Endothelial cell of umbilical vein (primary cell): ENCODE measurements around the gene HSPBAP1. TPM values are rescaled to one million over a fixed set of nuclear protein-coding genes. Genes with fewer than 3 reads are reported as not detected.

ENCODE experiments used
- BruUV-seq: library from RNA; stranded (reverse); fragments of 400-500 nt; replicated peaks from 2 replicates; lab custom pipeline; 2021; lab: Mats Ljungman, UMichigan
- CTCF ChIA-PET: fragments of 300-600, 350-600 bp; sonication (Branson Sonifier 250); formaldehyde crosslinking; loops from one replicate; lab custom pipeline; 2021; ENCODE audit warnings: antibody characterized with exemption, inconsistent platforms; lab: Charles Lee
- POLR2A ChIA-PET: fragments of 300-600, 350-600 bp; sonication (Branson Sonifier 250); formaldehyde crosslinking; loops from one replicate; lab custom pipeline; 2021; ENCODE audit warnings: antibody characterized with exemption, inconsistent platforms; lab: Charles Lee
- DNase-seq: peaks from one replicate; pipeline ENCODE4 v3.0.0-alpha.2; 2011; ENCODE audit warnings: low read depth, low spot score
- FAIRE-seq: peaks from 2 replicates; lab custom pipeline; 2011; peaks lifted over from hg19 to GRCh38; lab: Jason Lieb, UNC
- H2AFZ ChIP-seq: 2 replicates; pipeline ENCODE4 v1.6.0; 2012; ENCODE audit warnings: low read depth, low read length, control low read depth, inconsistent platforms
- H3K27ac ChIP-seq: 2 replicates; pipeline ENCODE4 v1.5.1; 2011; ENCODE audit warnings: low read depth, mild to moderate bottlenecking, control low read depth, low read length, moderate library complexity; ENCODE audit not compliant: insufficient read depth
- H3K27me3 ChIP-seq, 2 experiments: 2 replicates each; pipeline versions ENCODE4 v1.6.0 to v1.6.1; 2011; ENCODE audit warnings: low read length in 2 of 2, mixed read lengths in 1 of 2; ENCODE audit not compliant: control insufficient read depth in 2 of 2, insufficient read depth in 2 of 2
- H3K36me3 ChIP-seq, 2 experiments: 2 replicates in 1 of 2; 3 replicates in 1 of 2; pipeline ENCODE4 v1.5.1; 2011; ENCODE audit warnings: low read length in 2 of 2, mild to moderate bottlenecking in 1 of 2, moderate library complexity in 1 of 2; ENCODE audit not compliant: control insufficient read depth in 2 of 2, insufficient read depth in 2 of 2; ENCODE audit errors: extremely low read depth in 1 of 2
- H3K4me1 ChIP-seq: 3 replicates; pipeline ENCODE4 v1.5.1; 2011; ENCODE audit warnings: mild to moderate bottlenecking, low read length; ENCODE audit not compliant: control insufficient read depth, insufficient read depth; ENCODE audit errors: extremely low read depth
- H3K4me2 ChIP-seq: 2 replicates; pipeline ENCODE4 v1.6.1; 2011; ENCODE audit warnings: low read length, control low read depth, mixed read lengths; ENCODE audit not compliant: insufficient read depth
- H3K4me3 ChIP-seq, 3 experiments: fragments of 200-600 bp in 1 of 3; sonication (generic), shearing (Covaris generic) in 1 of 3; replicated peaks in 1 of 3; 2 replicates each; pipeline ENCODE4 v1.5.1; 2011 to 2016; ENCODE audit warnings: control low read depth in 3 of 3, low read length in 3 of 3, mild to moderate bottlenecking in 2 of 3, inconsistent platforms in 1 of 3, low read depth in 1 of 3, moderate library complexity in 1 of 3; ENCODE audit not compliant: insufficient read depth in 1 of 3
- H3K79me2 ChIP-seq: 2 replicates; pipeline ENCODE4 v1.6.0; 2012; ENCODE audit warnings: low read length, inconsistent platforms; ENCODE audit not compliant: control insufficient read depth, insufficient read depth
- H3K9ac ChIP-seq: replicated peaks from 2 replicates; pipeline ENCODE3; 2011; ENCODE audit warnings: low read length, control low read depth; ENCODE audit not compliant: insufficient read depth; ENCODE audit errors: extremely low read depth
- H3K9me1 ChIP-seq: replicated peaks from 3 replicates; pipeline ENCODE4 v1.6.0; 2011; ENCODE audit warnings: mild to moderate bottlenecking, low read length; ENCODE audit not compliant: control insufficient read depth, insufficient read depth; ENCODE audit errors: extremely low read depth
- H3K9me3 ChIP-seq: replicated peaks from 2 replicates; pipeline ENCODE4 v1.5.1; 2012; ENCODE audit warnings: low read length, inconsistent platforms; ENCODE audit not compliant: control insufficient read depth, insufficient read depth
- H4K20me1 ChIP-seq: replicated peaks from 2 replicates; pipeline ENCODE3; 2011; ENCODE audit warnings: mild to moderate bottlenecking, low read length; ENCODE audit not compliant: control insufficient read depth, insufficient read depth; ENCODE audit errors: extremely low read depth
- EZH2 ChIP-seq: IDR thresholded peaks from 2 replicates; pipeline ENCODE4 v1.6.1; 2012; ENCODE audit warnings: borderline replicate concordance, low read depth, mild to moderate bottlenecking, moderate library complexity, low read length, inconsistent platforms; ENCODE audit not compliant: severe bottlenecking
- FOS ChIP-seq: IDR thresholded peaks from 2 replicates; pipeline ENCODE4 v1.6.1; 2011; ENCODE audit warnings: mild to moderate bottlenecking, low read length, moderate library complexity, borderline replicate concordance; ENCODE audit not compliant: insufficient read depth
- GATA2 ChIP-seq: IDR thresholded peaks from 2 replicates; pipeline ENCODE4 v1.7.0; 2011; ENCODE audit warnings: low read depth, mild to moderate bottlenecking, moderate library complexity, mixed read lengths, low read length; ENCODE audit not compliant: insufficient read length, insufficient read depth
- JUN ChIP-seq: IDR thresholded peaks from 2 replicates; pipeline ENCODE4 v1.6.1; 2011; ENCODE audit warnings: borderline replicate concordance, low read depth; ENCODE audit not compliant: insufficient read length, insufficient read depth
- POLR2A ChIP-seq: IDR thresholded peaks from 2 replicates; pipeline ENCODE4 v1.6.1; 2012; ENCODE audit warnings: low read depth, mild to moderate bottlenecking, control low read depth, low read length
- POLR2AphosphoS5 ChIP-seq: IDR thresholded peaks from 2 replicates; pipeline ENCODE4 v1.6.1; 2012; ENCODE audit warnings: low read depth, mild to moderate bottlenecking, control low read depth, low read length, moderate library complexity; ENCODE audit not compliant: insufficient read depth
- dilution Hi-C: fragments of 300-500 bp; cut with MboI; formaldehyde crosslinking; loops from one replicate; pipeline ENCODE4 v1.15.0; 2019; ENCODE audit warnings: low sequenced_read_pairs; ENCODE audit not compliant: extremely low pct_ligation_motif_present
- intact Hi-C: fragments of 100-400 bp; cut with micrococcal nuclease; formaldehyde crosslinking; loops from one replicate; pipeline ENCODE4 v1.10.0; 2022
- polyA plus RNA-seq, 4 experiments: library from polyadenylated mRNA; depleted of rRNA in 3 of 4; stranded (reverse) in 3 of 4; unstranded in 1 of 4; fragments of >200 nt; gene quantifications; 2 replicates each; pipeline versions ENCODE4 v1.2.1 to v1.2.3, GENCODE V29; 2011 to 2012; ENCODE audit warnings: missing spikeins in 1 of 4
- total RNA-seq: library from RNA; stranded (reverse); gene quantifications from 2 replicates; pipeline ENCODE4 v1.2.3, GENCODE V29; 2021
- TF ChIP-seq, protein P1 (sequence below): IDR thresholded peaks from 2 replicates; pipeline ENCODE4 v1.6.1; 2011; ENCODE audit not compliant: insufficient read depth, insufficient read length
- TF ChIP-seq, protein P2 (sequence below), 2 donors: IDR thresholded peaks; 1 replicate in 1 of 2; 2 replicates in 1 of 2; pipeline ENCODE4 v1.5.1; 2011; ENCODE audit warnings: low read length in 2 of 2, mild to moderate bottlenecking in 2 of 2, moderate library complexity in 2 of 2, control low read depth in 1 of 2, inconsistent platforms in 1 of 2, low read depth in 1 of 2; ENCODE audit not compliant: insufficient read depth in 1 of 2; ENCODE audit errors: extremely low read depth in 1 of 2

The HSPBAP1 gene
- total and polyA plus RNA-seq, 2 donors (not counting 3 experiments of a cell fraction or from before 2014, with no cell fraction given) = 5.3 to 10.6 TPM

DNA sequence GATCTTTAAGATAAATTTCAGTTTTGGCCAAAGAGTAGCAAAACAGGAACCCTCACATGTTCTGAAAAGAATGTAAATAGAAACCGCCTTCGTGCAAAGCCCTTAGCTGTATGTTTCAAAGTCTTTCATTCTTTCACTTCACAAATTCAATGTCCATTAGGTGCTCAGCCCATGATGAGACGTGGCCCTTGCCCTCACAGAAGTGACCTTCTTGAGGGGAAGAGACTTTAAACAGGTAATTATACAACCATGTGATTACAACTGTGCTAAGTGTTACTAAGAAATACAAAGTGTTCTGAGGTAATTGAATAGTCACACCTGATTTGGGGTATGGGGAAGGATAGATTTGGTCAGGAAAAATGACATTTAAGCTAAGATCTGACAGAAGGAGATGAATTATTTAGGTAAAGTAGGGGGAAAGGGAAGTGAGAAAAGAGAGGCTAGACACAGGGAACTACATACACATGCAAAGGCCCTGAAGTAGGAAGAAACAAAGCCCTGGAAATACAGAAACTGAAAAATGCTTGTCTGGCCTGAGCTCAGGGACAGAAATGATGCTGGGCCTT, 19.6 kb downstream of the HSPBAP1 start:
- dilution Hi-C loops = no loop called here
- FAIRE-seq = no peak
- no peak overlapping the region for H3K4me3 ChIP-seq
- H3K36me3 ChIP-seq = no peaks in the 10 kb centered on the region
- no peaks in the 10 kb centered on the region for H3K9me3 ChIP-seq
- no peaks in the 10 kb centered on the region for H3K27me3 ChIP-seq
- H4K20me1 ChIP-seq = no peaks in the 10 kb centered on the region
- peaks cover 10% of the 10 kb centered on the region for H3K4me1 ChIP-seq
- no peak overlapping the region for H3K9ac ChIP-seq
- no peaks in the 10 kb centered on the region for H3K9me1 ChIP-seq
- intact Hi-C loops = no loop called here
- POLR2A ChIA-PET = no interaction called here
- no TSS peak for BruUV-seq
- CTCF ChIA-PET = interaction anchor here (1.2 to 2.3 kb wide), 2 partner anchors 11 to 19 kb away, joined by 3 to 7 read pairs; no protein-coding TSS in a partner anchor
- no peak overlapping the region for H2AFZ ChIP-seq
- no peak for DNase-seq
- H3K4me2 ChIP-seq = no peak overlapping the region
- no peak overlapping the region for H3K27ac ChIP-seq
- H3K79me2 ChIP-seq = no peaks in the 10 kb centered on the region
- no peak for TF ChIP-seq POLR2AphosphoS5

DNA sequence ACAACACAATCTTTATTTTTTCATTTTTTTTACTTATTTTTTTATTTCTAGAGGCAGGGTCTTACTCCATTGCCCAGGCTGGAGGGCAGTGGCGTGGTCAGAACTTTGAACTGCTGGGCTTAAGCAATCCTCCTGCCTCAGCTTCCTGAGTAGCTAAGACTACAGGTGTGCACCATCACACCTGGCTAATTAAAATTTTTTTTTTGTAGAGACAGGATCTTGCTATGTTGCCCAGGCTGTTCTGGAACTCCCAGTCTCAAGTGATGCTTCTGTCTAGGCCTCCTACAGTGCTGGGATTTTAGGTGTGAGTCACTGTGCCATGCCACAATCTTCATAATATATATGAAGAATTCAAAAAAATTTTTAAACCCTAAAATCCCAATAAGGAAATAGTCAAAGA, 20.8 kb downstream of the HSPBAP1 start:
- H2AFZ ChIP-seq = no peak overlapping the region
- H3K27ac ChIP-seq = no peak overlapping the region
- H3K9me3 ChIP-seq = no peaks in the 10 kb centered on the region
- no peak for DNase-seq
- no peaks in the 10 kb centered on the region for H4K20me1 ChIP-seq
- no peak overlapping the region for H3K9ac ChIP-seq
- H3K9me1 ChIP-seq = no peaks in the 10 kb centered on the region
- no peaks in the 10 kb centered on the region for H3K36me3 ChIP-seq
- FAIRE-seq = no peak
- POLR2A ChIA-PET = no interaction called here
- peaks cover 10% of the 10 kb centered on the region for H3K4me1 ChIP-seq
- dilution Hi-C loops (no loop called here), intact Hi-C loops (no loop called here)
- CTCF ChIA-PET = interaction anchor here (1.4 to 2.4 kb wide), 2 partner anchors 16 to 18 kb away, joined by 4 to 9 read pairs; no protein-coding TSS in a partner anchor
- H3K79me2 ChIP-seq = no peaks in the 10 kb centered on the region
- TF ChIP-seq, protein P1, sequence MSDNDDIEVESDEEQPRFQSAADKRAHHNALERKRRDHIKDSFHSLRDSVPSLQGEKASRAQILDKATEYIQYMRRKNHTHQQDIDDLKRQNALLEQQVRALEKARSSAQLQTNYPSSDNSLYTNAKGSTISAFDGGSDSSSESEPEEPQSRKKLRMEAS = no peak
- TF ChIP-seq POLR2A (no peak), JUN (no peak), EZH2 (no peak), POLR2AphosphoS5 (no peak), FOS (no peak), GATA2 (no peak)
- TF ChIP-seq, protein P2, sequence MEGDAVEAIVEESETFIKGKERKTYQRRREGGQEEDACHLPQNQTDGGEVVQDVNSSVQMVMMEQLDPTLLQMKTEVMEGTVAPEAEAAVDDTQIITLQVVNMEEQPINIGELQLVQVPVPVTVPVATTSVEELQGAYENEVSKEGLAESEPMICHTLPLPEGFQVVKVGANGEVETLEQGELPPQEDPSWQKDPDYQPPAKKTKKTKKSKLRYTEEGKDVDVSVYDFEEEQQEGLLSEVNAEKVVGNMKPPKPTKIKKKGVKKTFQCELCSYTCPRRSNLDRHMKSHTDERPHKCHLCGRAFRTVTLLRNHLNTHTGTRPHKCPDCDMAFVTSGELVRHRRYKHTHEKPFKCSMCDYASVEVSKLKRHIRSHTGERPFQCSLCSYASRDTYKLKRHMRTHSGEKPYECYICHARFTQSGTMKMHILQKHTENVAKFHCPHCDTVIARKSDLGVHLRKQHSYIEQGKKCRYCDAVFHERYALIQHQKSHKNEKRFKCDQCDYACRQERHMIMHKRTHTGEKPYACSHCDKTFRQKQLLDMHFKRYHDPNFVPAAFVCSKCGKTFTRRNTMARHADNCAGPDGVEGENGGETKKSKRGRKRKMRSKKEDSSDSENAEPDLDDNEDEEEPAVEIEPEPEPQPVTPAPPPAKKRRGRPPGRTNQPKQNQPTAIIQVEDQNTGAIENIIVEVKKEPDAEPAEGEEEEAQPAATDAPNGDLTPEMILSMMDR (IDR thresholded peaks at IDR 0.05; ENCODE audit: extremely low read depth in 1 of 2, insufficient read depth in 1 of 2, low read depth in 1 of 2, low read length in 2 of 2) = no peak
- no peaks in the 10 kb centered on the region for H3K27me3 ChIP-seq
- BruUV-seq = no TSS peak
- no peak overlapping the region for H3K4me2 ChIP-seq
- no peak overlapping the region for H3K4me3 ChIP-seq
